GM21528 (cell line): ENCODE measurements around the gene DIAPH2.
"Not testable (repeated sequence)": the region's sequence is repeated elsewhere in the genome, so short reads cannot be mapped to it uniquely, and the experiment has no call there.

Experiments used
- ATAC-seq: cut with Tn5 transposase; IDR thresholded peaks from one replicate; pipeline ENCODE4 v1.9.1; 2021; ENCODE audit warnings: mild to moderate bottlenecking, moderate library complexity; ENCODE audit not compliant: unreplicated experiment, low FRiP score

DIAPH2 gene

GRCh38 chrX:96798982-96799381 is 114.3 kb downstream of the DIAPH2 start:
- no peak for ATAC-seq

DNA sequence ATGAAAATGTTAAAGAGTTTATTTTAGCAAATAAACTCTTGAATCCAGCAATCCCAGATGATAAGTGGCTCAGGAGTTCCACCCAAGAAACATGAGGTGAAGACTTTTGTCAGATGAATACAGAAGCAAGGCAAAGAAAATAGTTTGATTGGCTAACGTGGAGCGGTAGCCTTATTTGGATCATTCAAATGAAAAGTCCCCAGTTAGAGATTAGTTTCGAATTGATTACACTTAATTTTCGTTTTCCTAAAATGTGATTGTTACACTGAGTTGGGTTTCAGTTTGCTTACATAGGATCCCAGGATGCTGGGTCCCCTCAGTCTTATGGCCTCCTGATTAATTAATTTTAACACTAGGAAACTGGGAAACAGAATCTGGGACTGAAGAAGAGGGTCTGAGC is 122.7 kb downstream of the DIAPH2 start:
- no peak for ATAC-seq

DNA sequence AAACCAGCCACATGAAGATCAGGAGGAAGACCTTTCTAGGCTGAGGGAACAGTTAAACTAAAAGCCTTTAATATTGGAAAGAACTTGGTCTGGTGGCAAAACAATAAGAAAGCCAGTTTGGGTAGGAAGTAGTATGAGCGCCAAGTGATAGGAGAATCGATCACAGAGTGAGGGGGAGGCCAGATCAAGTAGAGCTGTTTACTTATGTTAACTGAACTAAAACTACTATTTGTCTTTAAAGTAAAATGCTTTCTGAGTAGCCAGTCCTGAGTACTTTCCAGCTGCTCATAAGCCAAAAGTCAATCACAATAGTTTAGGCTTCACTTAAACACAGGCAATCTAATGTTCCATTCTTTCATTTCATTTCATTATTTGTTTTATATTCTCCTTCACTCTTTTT is 136.3 kb downstream of the DIAPH2 start:
- no peak for ATAC-seq

- no peak for ATAC-seq
Measured at GRCh38 chrX:96824166-96824565, 139.5 kb downstream of the DIAPH2 start.

GRCh38 chrX:96833333-96833732 is 148.7 kb downstream of the DIAPH2 start:
- ATAC-seq = no peak

DNA sequence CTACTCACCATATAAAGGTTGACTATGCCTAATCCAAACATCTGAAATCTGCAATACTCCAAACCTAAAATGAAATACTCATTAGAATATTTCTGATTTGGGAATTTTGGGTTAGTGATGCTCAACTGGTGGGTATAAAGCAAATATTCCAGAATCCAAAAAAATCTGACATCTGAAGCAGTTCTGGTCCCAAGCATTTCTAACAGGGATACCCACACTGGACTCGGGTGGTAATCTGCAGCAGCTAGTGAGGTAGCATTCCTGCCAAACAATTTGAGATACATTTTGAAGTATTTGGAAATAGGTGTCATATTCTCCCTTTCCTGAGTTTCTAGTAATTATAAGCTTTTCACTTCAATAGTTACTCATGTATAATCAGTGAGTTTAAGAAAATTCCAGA is 149.5 kb downstream of the DIAPH2 start:
- no peak for ATAC-seq

DNA sequence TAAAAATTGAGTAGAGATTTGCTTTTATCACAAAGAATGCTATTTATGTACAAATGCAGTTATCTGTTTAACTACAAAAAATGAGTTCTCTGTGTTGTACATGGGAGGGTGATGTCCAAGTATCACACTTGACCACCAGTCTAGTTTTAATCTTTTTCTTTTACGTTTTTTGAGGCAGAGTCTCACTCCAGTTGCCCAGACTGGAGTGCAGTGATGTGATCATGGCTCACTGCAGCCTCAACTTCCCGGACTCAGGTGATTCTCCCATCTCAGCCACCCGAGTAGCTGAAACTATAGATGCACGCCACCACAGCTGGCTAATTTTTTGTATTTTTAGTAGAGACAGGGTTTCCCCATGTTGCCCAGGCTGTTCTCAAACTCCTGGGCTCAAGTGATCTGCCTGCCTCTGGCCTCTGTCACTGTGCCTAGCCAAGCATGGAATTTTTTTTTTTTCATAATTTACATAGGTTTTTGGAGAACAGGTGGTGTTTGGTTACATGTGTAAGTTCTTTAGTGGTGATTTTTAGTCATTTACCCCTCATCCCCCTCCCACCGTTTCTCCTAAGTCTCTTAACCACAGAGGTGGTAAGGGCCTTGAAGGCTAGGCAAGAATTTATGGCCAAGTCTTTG is 151.1 kb downstream of the DIAPH2 start:
- peak; percentile 71 for ATAC-seq

DNA sequence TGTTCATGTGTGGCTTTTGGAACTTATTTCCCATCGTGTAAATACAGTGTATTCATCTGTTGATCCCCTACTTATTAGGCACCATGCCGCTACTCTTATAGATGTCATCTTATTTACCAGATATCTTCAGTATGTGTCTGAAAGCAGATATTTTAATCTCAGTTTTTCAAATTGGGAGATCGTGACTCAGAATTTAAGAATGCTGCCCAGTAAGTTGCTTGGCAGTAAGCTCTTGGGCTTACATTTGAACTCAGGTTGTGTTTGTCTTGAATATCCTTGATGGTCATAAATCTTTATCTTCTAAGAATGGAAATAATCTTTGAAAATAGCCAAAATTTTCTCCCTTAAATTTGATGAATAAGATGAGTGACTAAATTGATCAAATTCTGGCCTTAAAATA is 153.2 kb downstream of the DIAPH2 start:
- ATAC-seq = no peak

GRCh38 chrX:96838537-96838936 is 153.9 kb downstream of the DIAPH2 start:
- ATAC-seq = no peak

- ATAC-seq = no peak
Measured at GRCh38 chrX:96841325-96841724, 156.7 kb downstream of the DIAPH2 start.

- ATAC-seq = not testable (repeated sequence)
Measured at GRCh38 chrX:96841866-96842265, 157.2 kb downstream of the DIAPH2 start.

DNA sequence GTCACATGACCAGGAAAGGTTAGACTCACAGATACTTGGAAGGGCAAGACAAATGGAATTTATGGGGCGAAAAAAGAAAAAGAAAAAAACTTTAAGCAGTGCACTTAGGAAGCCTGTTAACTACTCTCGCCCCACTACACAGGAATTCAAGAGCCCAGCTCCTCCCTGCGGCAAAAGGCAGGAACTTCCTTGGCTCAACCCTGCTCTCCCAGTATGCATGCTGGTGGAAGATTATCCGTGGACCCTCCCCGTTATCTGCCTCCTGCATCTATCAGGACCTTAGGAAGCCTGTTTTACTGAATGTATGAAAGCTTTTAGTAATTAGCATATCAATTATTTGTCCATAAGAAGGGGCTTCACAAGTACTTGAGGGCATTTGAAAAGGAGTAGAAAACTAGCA is 158.9 kb downstream of the DIAPH2 start:
- ATAC-seq = no peak

- ATAC-seq = no peak
Measured at GRCh38 chrX:96846841-96847240, 162.2 kb downstream of the DIAPH2 start.

DNA sequence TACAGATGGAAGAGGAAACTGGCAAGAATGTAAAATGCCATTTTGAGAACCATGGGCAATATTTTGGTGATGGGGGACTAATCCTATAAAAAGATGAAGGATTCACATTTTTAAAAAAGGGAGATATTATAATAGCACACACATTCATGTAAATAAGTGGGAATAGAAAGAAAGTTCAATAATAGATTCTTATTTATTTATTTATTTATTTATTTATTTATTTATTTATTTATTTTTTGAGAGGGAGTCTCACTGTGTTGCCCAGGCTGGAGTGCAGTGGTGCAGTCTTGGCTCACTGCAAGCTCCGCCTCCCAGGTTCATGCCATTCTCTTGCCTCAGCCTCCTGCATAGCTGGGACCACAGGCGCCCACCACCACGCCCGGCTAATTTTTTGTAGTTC is 174.8 kb downstream of the DIAPH2 start:
- not testable (repeated sequence) for ATAC-seq

GRCh38 chrX:96861218-96861617 is 176.6 kb downstream of the DIAPH2 start:
- peak; percentile 66 for ATAC-seq

- ATAC-seq = peak; percentile 47
Measured at GRCh38 chrX:96861661-96862060, 177.0 kb downstream of the DIAPH2 start.

GRCh38 chrX:96883608-96884007 is 199.0 kb downstream of the DIAPH2 start, which contains the start of gene RPA4:
RPA4 (plus strand) TSS chrX:96883908; CDS start chrX:96884311, 403 bp downstream.
- no peak for ATAC-seq

DNA sequence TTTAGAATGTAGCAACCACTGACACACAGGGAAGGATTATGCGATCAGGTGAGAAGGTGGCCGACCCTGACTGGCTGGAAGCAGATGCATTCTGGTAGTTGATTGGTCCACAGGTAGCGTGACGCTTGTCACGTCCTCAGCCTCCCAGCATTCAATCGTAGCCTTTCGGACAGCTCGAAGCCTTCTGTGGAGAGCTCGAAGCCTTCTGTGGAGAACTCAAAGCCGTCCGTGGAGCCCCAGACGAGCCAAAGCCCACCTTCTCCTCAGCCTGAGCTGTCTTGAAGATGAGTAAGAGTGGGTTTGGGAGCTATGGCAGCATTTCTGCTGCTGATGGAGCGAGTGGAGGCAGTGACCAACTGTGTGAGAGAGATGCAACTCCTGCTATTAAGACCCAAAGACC is 199.4 kb downstream of the DIAPH2 start:
- no peak for ATAC-seq

GRCh38 chrX:96889726-96890125 is 205.1 kb downstream of the DIAPH2 start:
- no peak for ATAC-seq

DNA sequence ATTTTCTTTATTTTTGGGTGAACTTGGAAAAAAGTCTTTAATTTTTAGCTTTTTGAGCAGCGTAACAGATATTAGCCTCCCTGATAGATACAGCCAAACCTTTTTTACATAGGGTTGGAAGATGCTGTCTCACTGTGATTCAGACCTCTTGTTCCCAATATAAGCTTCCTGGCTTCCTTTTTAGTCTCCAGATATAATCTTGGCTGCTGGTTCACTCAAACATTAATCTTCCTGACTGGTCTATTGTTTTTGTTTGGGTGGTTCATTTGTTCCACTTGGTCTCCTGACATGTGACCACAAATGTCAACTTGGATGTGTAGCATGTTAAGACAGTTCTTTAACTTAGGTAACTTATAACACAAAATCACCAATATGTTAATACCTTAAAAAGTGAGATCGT is 222.1 kb downstream of the DIAPH2 start:
- ATAC-seq = no peak

- ATAC-seq = no peak
Measured at GRCh38 chrX:96907516-96908272, 223.1 kb downstream of the DIAPH2 start.

- no peak for ATAC-seq
Measured at GRCh38 chrX:96909291-96909690, 224.6 kb downstream of the DIAPH2 start.
